ENCODE results near the gene AK5.

DNA sequence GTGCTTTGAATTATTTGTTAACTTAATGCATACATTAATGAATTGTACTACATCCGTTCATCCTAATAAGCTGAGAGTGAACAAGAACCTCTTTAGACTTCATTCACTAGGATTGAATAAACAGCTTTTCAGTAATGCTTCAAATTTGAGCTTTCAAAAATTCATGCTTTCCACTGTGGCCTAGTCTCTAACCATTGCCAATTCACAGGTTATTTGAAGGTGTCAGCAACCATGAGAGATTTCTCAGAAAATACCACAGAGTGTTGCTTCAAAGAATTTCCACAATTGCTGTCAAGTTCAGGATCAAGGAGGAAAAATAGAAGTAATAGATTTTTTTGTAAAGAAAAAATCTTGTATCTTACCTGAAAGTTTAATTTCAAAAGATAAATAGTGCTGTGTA, 72.7 kb downstream of the AK5 start:
- no peak for TF ChIP-seq POLR2A (IDR thresholded peaks at IDR 0.05)
- TF ChIP-seq, protein P1, sequence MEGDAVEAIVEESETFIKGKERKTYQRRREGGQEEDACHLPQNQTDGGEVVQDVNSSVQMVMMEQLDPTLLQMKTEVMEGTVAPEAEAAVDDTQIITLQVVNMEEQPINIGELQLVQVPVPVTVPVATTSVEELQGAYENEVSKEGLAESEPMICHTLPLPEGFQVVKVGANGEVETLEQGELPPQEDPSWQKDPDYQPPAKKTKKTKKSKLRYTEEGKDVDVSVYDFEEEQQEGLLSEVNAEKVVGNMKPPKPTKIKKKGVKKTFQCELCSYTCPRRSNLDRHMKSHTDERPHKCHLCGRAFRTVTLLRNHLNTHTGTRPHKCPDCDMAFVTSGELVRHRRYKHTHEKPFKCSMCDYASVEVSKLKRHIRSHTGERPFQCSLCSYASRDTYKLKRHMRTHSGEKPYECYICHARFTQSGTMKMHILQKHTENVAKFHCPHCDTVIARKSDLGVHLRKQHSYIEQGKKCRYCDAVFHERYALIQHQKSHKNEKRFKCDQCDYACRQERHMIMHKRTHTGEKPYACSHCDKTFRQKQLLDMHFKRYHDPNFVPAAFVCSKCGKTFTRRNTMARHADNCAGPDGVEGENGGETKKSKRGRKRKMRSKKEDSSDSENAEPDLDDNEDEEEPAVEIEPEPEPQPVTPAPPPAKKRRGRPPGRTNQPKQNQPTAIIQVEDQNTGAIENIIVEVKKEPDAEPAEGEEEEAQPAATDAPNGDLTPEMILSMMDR (IDR thresholded peaks at IDR 0.05), result no peak
